Fibroblast of the aortic adventitia (primary cell): Measurements from ENCODE around the gene GUSB. TPM values are rescaled to one million over a fixed set of nuclear protein-coding genes. Genes with fewer than 3 reads are reported as not detected.

ENCODE experiments used
- DNase-seq: peaks from one replicate; pipeline ENCODE4 v3.0.0-alpha.2; 2010; ENCODE audit warnings: low read depth
- H3K4me3 ChIP-seq: 2 replicates; pipeline ENCODE4 v1.5.1; 2011; ENCODE audit warnings: low read depth, mild to moderate bottlenecking, control low read depth, low read length, moderate library complexity
- CTCF ChIP-seq: IDR thresholded peaks from 2 replicates; pipeline ENCODE4 v1.5.1; 2011; ENCODE audit warnings: mild to moderate bottlenecking, low read length, control low read depth, inconsistent platforms; ENCODE audit not compliant: insufficient read depth
- total RNA-seq: library from RNA; depleted of rRNA; stranded (reverse); fragments of >200 nt; gene quantifications from 2 replicates; pipeline ENCODE4 v1.2.3, GENCODE V29; 2012; ENCODE audit warnings: low replicate concordance

GUSB gene
- total RNA-seq, 1 donor, result 22.3 TPM

- no peak for TF ChIP-seq CTCF
- peak; percentile 21 for DNase-seq
Measured at GRCh38 chr7:65938336-65938895, 43.6 kb downstream of the GUSB start.

GRCh38 chr7:65937296-65937695 is 44.7 kb downstream of the GUSB start:
- H3K4me3 ChIP-seq, result no peak overlapping the region
- TF ChIP-seq CTCF, result no peak
- no peak for DNase-seq

More at GRCh38 chr7:65938336-65938895, 43.6 kb downstream of the GUSB start:
- H3K4me3 ChIP-seq, result no peak overlapping the region

- no peak overlapping the region for H3K4me3 ChIP-seq
- no peak for TF ChIP-seq CTCF
- no peak for DNase-seq
Measured at GRCh38 chr7:65931685-65932084, 50.3 kb downstream of the GUSB start.

- no peak for TF ChIP-seq CTCF
- no peak overlapping the region for H3K4me3 ChIP-seq
- DNase-seq, result no peak
Measured at GRCh38 chr7:65927489-65928448, 54.2 kb downstream of the GUSB start.

- DNase-seq, result no peak
- no peak overlapping the region for H3K4me3 ChIP-seq
- TF ChIP-seq CTCF, result no peak
Measured at GRCh38 chr7:65926588-65926987, 55.4 kb downstream of the GUSB start.

GRCh38 chr7:65925040-65925439 is 57.0 kb downstream of the GUSB start:
- DNase-seq, result no peak
- no peak for TF ChIP-seq CTCF
- H3K4me3 ChIP-seq, result no peak overlapping the region
